Renal pelvis (tissue), 4 donors: ENCODE measurements around the gene TLR10. TPM values are rescaled to one million over a fixed set of nuclear protein-coding genes. Genes with fewer than 3 reads are reported as not detected.

Experiments used
- DNase-seq: peaks from one replicate; pipeline ENCODE4 v3.0.0-alpha.2; 2013
- polyA plus RNA-seq, 3 donors: library from polyadenylated mRNA; unstranded; fragments of 120-200 nt; gene quantifications; one replicate each; pipeline ENCODE4 v1.2.1, GENCODE V29; 2013; ENCODE audit not compliant: insufficient read length in 3 of 3

The TLR10 gene
- polyA plus RNA-seq, 3 donors, result 0.47 to 0.59 (median 0.58) TPM

GRCh38 chr4:38730830-38731646 is 51.8 kb downstream of the TLR10 start:
- DNase-seq, result peak; percentile 72

GRCh38 chr4:38730493-38730829 is 52.3 kb downstream of the TLR10 start:
- DNase-seq, result no peak

GRCh38 chr4:38728631-38729141 is 54.1 kb downstream of the TLR10 start:
- DNase-seq, result no peak

GRCh38 chr4:38724475-38724808 is 58.3 kb downstream of the TLR10 start:
- no peak for DNase-seq

GRCh38 chr4:38723726-38724474 is 58.9 kb downstream of the TLR10 start:
- no peak for DNase-seq

GRCh38 chr4:38723114-38723513 is 59.7 kb downstream of the TLR10 start:
- no peak for DNase-seq

Other genes with a start within 250 kb of the TLR10 start
- 10 to 100 TPM; 54.3 to 58.9 (median 58.2) TPM for gene KLF3, start 118.8 kb downstream of the TLR10 start, polyA plus RNA-seq
- 1 to 10 TPM; 3.4 to 5.0 (median 4.7) TPM for gene TLR1, start 21.8 kb upstream of the TLR10 start, polyA plus RNA-seq
- under 1 TPM; 0.61 to 0.78 (median 0.74) TPM for gene TLR6, start 73.8 kb upstream of the TLR10 start, polyA plus RNA-seq
- 10 to 100 TPM; 29.4 to 35.3 (median 29.5) TPM for gene FAM114A1, start 84.8 kb upstream of the TLR10 start, polyA plus RNA-seq
- gene TMEM156, start 249.4 kb upstream of the TLR10 start, polyA plus RNA-seq, result 1 to 10 TPM; 2.7 to 3.8 (median 2.7) TPM